ACC112 (cell line): ENCODE data around the gene RGL4.

Source experiments
- H2AFZ ChIP-seq: fragments of 200-600 bp; sonication (generic); one replicate; pipeline ENCODE4 v1.6.0; 2017; ENCODE audit warnings: antibody characterized with exemption, low read length; ENCODE audit not compliant: unreplicated experiment
- H3K27ac ChIP-seq: fragments of 200-600 bp; sonication (generic); 2 replicates; pipeline ENCODE4 v1.5.1; 2014; ENCODE audit warnings: low read depth, mild to moderate bottlenecking, antibody characterized with exemption, low read length, moderate library complexity
- H3K27me3 ChIP-seq: fragments of 200-600 bp; sonication (generic); 2 replicates; pipeline ENCODE4 v1.6.1; 2014; ENCODE audit warnings: mild to moderate bottlenecking, antibody characterized with exemption, low read length, moderate library complexity, mixed read lengths; ENCODE audit not compliant: insufficient read depth
- H3K36me3 ChIP-seq: fragments of 200-600 bp; sonication (generic); 2 replicates; pipeline ENCODE4 v1.6.1; 2016; ENCODE audit warnings: mild to moderate bottlenecking, antibody characterized with exemption, low read length, moderate library complexity, mixed read lengths; ENCODE audit not compliant: insufficient read depth
- H3K4me1 ChIP-seq: fragments of 200-600 bp; sonication (generic); one replicate; pipeline ENCODE4 v1.6.1; 2016; ENCODE audit warnings: low read length, mixed read lengths; ENCODE audit not compliant: insufficient read depth, unreplicated experiment, control insufficient read depth
- H3K4me3 ChIP-seq: fragments of 200-600 bp; sonication (generic); 2 replicates; pipeline ENCODE4 v1.5.1; 2014; ENCODE audit warnings: mild to moderate bottlenecking, low read depth, low read length
- H3K79me2 ChIP-seq: fragments of 200-600 bp; sonication (generic); one replicate; pipeline ENCODE4 v1.6.0; 2016; ENCODE audit warnings: low read length; ENCODE audit not compliant: control insufficient read depth, unreplicated experiment, insufficient read depth

RGL4 gene

DNA sequence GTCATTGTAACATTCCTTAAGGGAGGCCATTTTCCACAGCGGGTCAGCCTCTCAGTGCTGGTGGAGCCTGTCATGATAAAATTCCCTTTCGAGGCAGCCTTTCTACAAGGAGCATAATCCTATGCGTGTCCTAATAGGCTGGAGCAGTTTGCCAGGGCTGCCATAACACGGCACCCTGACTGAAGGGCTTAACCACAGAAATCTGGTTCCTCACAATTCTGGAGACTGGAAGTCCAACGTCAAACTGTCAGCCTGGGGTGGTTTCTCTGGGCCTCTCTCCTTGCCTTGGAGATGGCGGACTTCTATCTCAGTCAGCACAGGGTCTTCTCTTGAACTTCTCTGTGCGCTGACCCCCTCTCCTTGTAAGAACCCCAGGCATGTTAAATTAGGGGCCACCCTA, 1.4 kb upstream of the RGL4 start:
- no peak overlapping the region for H3K27ac ChIP-seq
- no peaks in the 10 kb centered on the region for H3K36me3 ChIP-seq
- H3K27me3 ChIP-seq = no peaks in the 10 kb centered on the region
- no peak overlapping the region for H3K4me3 ChIP-seq
- H3K4me1 ChIP-seq = peaks cover 6% of the 10 kb centered on the region
- no peak overlapping the region for H2AFZ ChIP-seq
- H3K79me2 ChIP-seq = no peaks in the 10 kb centered on the region

DNA sequence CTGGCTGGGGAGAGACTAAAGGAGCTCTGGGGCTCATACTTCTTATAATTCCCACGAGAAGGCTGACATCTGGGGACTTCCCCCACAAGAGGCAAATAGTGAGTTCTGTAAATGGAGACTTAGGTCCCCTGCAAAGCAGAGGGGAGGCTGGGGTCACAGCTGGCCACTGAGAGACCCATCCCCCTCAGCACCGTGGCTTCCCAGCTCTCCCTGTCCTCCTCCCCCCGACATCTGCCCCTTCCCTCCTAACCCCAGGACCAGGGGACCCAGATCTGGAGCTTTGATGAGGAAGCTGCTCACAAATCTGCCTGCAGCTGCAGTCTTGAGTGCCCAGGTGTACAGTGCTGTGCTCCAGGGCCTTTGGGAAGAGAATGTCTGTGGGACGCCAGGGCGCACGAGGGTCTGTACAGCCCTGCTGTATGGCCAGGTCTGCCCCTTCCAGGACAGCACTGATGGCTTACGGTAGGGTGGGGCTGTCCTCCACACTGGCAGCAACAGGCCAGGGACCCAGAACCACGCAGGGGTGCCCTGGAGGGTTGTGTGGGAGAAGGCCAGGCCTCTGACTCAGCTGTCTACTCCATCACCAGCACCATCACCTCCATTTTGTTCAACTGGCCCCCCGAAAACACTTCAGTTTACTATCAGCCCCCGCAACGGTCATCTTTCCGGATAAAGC, 1.1 kb downstream of the RGL4 start:
- Histone ChIP-seq H3K4me1 (no peaks in the 10 kb centered on the region), H3K36me3 (no peaks in the 10 kb centered on the region), H3K79me2 (no peaks in the 10 kb centered on the region), H2AFZ (no peak overlapping the region), H3K27ac (no peak overlapping the region), H3K27me3 (no peaks in the 10 kb centered on the region), H3K4me3 (no peak overlapping the region)

DNA sequence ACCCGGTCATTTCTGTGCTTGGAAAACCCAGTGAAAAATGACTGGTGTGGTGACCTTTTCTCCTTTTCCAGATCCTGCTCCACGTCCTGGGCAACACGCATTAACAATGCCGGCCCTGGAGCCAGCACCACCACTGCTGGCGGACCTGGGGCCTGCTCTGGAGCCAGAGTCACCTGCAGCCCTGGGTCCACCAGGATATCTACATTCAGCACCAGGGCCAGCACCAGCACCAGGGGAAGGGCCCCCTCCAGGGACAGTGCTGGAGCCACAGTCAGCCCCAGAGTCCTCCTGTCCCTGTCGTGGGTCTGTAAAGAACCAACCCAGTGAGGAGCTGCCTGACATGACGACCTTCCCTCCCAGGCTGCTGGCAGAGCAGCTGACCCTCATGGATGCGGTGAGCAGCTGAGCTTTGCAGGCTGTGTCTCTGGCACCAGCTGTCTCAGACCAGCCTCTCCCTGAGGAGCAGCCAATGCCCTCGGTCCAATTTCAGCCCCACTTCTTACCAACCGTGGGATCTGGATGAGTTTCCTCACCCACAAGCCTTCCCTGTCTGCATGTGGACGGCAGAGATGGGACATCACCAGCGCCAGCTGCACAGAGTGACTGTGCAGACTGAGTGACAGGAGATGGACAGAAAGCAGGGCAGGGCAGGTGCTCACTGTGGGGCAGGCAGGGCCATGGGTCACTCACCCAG, 1.9 kb downstream of the RGL4 start:
- Histone ChIP-seq H3K27me3 (no peaks in the 10 kb centered on the region), H3K27ac (no peak overlapping the region), H3K4me1 (no peaks in the 10 kb centered on the region), H3K79me2 (no peaks in the 10 kb centered on the region), H2AFZ (no peak overlapping the region), H3K36me3 (no peaks in the 10 kb centered on the region), H3K4me3 (no peak overlapping the region)

DNA sequence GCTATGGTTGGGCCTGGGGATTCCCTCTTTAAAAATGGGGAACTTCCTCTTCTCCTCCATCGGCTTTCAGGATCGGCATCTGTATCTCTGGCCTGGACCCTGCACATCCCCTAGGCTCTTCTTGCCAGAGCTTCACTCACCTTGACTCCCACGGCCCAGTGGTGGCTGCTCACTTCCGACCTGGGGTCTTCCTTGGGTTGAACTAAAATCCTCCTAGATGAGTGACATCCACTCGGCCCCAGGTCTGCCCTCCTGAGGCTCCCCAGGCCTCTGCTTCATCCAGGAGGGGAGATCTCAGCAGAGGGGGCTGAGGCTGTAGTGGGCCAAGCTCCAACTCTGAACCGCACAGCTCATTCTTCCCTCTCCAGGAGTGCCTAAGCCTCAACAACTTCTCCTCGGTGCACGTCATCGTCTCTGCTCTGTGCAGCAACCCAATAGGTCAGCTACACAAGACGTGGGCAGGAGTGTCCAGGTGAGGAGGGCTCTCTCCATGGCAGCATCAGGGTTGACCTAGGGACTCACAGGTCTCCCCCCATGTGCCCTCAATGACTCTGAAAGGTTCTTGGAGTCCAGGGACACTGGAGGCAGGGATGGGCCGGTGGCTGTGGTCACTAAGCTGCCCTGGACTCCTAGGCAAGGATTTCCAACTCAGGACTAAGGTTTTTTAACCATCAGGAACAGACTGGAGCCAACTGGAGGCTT, 3.3 kb downstream of the RGL4 start:
- H3K4me1 ChIP-seq = no peaks in the 10 kb centered on the region
- H3K27ac ChIP-seq = no peak overlapping the region
- H3K27me3 ChIP-seq = no peaks in the 10 kb centered on the region
- no peak overlapping the region for H2AFZ ChIP-seq
- no peaks in the 10 kb centered on the region for H3K36me3 ChIP-seq
- no peak overlapping the region for H3K4me3 ChIP-seq
- no peaks in the 10 kb centered on the region for H3K79me2 ChIP-seq

DNA sequence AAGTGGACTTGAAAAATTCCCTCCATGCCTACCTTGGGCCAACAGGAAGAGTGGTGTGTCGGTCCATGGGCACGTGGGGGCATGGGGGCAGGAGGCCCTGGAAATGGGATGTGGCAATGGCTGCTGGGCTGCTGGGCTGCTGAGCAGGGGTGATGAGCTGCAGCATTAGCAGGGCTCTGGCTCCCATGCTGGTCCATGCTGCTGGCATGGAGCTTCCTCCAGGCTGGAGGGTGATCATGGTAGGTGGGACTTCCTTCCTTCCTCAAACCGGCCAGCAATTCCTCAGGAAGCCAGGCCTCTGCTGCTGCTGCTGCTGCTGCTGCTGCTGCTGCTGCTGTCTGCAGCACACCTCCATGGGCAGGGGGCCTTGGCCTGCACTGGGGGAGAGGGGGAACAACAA, 4.3 kb downstream of the RGL4 start:
- Histone ChIP-seq H3K79me2 (no peaks in the 10 kb centered on the region), H3K4me1 (no peaks in the 10 kb centered on the region), H3K27me3 (no peaks in the 10 kb centered on the region), H2AFZ (no peak overlapping the region), H3K36me3 (0 out of 2 replicates have a peak, but pooled peaks cover 3% of the 10 kb centered on the region), H3K27ac (no peak overlapping the region), H3K4me3 (no peak overlapping the region)

DNA sequence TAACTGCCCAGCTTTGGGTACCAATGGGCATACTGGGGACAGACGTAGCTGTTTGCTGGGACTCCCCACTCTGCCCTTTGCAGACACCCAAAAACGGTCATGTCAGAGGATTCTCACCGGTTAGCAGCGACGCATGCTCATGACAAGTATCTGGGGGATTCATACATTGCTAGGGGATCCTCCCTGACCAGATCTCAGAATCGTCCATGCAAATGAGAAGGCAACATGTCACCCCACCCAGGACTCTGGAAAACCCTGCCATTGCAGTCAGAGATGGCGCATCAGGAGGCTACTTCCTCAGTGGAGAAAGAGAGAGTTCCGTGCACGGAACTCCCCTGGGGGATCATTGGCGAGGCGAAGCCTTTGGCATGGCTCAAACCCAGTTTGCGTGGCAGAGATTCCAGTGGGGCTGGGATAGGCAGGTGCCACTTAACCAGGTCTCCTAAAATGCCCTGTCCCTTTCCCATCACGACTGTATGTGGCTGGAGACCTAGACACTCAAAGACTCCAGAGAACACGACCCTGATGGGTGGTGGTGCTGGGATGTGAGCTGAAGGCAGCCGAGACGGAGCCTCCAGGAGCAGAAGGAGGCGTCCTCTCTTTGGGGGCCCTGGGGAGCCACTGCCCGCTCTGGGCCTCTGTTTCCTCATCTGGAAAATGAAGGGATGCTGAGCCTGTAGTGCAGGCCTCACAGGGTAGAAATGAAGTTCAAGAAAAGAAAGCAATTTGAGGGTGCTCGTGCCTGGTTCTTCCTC, 4.9 kb downstream of the RGL4 start:
- Histone ChIP-seq H2AFZ (no peak overlapping the region), H3K27ac (no peak overlapping the region), H3K4me3 (no peak overlapping the region), H3K79me2 (peaks cover 4% of the 10 kb centered on the region), H3K36me3 (0 out of 2 replicates have a peak, but pooled peaks cover 7% of the 10 kb centered on the region), H3K27me3 (no peaks in the 10 kb centered on the region), H3K4me1 (no peaks in the 10 kb centered on the region)

DNA sequence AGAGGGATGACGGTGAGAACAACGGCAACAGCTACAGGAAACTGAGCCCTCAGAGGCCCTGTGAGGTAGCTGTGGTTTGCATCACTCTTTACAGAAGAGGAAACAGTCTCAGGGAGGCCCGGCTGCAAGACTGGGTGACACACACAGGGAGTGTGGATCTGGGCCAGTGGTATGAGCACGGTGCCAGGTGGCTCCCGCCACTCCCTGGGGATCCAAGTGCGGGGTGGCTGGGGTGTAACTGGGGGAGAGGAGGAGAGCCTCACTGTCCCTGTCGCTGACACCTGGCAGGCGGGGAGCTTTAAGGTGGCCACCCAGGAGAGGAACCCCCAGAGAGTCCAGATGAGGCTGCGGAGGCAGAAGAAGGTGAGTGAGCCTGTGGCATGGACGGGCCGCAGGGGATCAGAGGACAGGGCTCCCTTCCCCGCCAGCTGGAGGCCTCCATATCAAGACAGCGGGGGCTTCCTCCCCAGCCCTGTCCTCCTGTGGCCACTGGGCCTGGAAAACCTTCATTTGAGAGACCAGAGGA, 5.6 kb downstream of the RGL4 start:
- H3K36me3 ChIP-seq = 0 out of 2 replicates have a peak, but pooled peaks cover 9% of the 10 kb centered on the region
- peaks cover 10% of the 10 kb centered on the region for H3K79me2 ChIP-seq
- H3K27ac ChIP-seq = no peak overlapping the region
- H3K4me1 ChIP-seq = no peaks in the 10 kb centered on the region
- H2AFZ ChIP-seq = no peak overlapping the region
- H3K27me3 ChIP-seq = no peaks in the 10 kb centered on the region
- no peak overlapping the region for H3K4me3 ChIP-seq

DNA sequence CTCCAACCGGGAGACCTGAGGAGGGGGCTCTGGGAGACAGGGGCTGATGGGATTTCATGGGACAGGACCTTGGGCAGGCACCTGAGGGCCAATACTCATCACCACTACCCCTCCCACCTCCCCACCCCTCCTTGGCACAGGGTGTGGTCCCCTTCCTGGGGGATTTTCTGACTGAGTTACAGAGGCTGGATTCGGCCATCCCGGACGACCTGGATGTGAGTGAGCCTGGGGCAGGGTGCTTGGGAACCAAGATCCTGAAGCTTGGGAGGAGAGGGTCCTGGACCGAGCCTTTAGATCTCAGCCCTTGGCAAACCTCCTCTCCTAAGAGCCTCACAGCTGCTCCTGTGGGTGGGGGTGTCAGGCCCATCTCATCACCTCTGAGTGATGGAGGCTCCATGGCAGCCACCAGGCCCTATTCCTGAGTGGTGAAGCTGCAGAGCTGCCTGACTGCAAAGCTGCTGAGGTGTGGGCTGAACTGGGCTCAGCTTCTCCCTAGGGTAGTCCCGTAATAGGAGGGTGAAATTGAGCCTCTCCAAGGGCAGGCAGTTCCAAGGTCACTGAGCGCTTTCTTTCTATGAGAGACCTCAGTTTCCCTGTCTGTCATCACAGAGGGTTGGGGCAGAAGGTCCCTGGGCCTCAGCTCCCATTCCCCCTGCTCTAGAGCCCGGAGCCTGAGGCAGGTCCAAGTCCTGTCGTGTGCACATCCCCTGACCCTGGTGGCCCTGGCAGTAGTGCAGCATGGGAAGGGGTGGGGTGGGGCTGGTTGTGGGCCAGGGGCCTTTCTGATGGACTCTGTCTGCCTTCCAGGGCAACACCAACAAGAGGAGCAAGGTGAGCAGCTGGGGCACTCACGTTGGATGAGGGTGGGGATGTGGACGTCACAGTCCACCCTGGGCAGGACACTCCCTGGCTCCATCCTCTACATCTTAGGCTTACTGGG, 6.5 kb downstream of the RGL4 start:
- Histone ChIP-seq H2AFZ (no peak overlapping the region), H3K27me3 (no peaks in the 10 kb centered on the region), H3K36me3 (0 out of 2 replicates have a peak, but pooled peaks cover 11% of the 10 kb centered on the region), H3K4me1 (no peaks in the 10 kb centered on the region), H3K27ac (no peak overlapping the region), H3K79me2 (peaks cover 12% of the 10 kb centered on the region), H3K4me3 (no peak overlapping the region)

DNA sequence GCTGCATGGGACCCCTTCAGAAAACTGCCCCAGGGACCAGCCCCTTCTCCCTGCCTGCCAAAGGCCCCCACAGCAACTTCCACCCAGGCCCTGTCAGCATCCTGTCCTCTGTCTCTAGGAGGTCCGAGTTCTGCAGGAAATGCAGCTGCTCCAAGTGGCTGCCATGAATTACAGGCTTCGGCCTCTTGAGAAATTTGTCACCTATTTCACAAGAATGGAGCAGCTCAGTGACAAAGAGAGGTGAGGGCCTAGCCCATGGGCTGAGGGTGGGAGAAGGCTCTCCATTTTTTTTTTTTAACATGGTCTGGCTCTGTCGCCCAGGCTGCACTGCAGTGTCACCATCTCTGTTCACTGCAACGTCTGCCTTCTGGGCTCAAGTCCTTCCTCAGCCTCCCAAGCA, 7.3 kb downstream of the RGL4 start:
- H3K4me1 ChIP-seq = no peaks in the 10 kb centered on the region
- H3K36me3 ChIP-seq = 0 out of 2 replicates have a peak, but pooled peaks cover 11% of the 10 kb centered on the region
- peaks cover 12% of the 10 kb centered on the region for H3K79me2 ChIP-seq
- H2AFZ ChIP-seq = no peak overlapping the region
- no peaks in the 10 kb centered on the region for H3K27me3 ChIP-seq
- H3K27ac ChIP-seq = no peak overlapping the region
- no peak overlapping the region for H3K4me3 ChIP-seq
